ENCODE results near the gene HK3.

DNA sequence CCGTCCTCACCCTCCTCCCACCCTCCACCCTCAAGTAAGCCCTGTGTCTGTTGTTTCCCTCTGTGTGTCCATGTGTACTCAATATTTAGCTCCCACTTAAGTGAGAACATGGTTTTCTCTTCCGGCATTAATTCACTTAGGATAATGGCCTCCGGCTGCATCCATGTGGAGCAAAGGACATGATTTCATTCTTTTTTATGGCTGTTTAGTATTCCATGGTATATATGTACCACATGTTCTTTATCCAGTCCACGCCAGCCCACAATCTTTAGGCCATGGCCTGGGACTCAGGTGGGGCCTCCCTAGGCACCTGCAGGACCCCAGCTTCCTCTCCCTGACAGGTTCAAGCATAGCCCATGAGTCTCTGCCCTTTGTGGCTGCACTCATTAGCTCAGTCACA is 65.9 kb downstream of the HK3 start:
- TF ChIP-seq, protein P1, sequence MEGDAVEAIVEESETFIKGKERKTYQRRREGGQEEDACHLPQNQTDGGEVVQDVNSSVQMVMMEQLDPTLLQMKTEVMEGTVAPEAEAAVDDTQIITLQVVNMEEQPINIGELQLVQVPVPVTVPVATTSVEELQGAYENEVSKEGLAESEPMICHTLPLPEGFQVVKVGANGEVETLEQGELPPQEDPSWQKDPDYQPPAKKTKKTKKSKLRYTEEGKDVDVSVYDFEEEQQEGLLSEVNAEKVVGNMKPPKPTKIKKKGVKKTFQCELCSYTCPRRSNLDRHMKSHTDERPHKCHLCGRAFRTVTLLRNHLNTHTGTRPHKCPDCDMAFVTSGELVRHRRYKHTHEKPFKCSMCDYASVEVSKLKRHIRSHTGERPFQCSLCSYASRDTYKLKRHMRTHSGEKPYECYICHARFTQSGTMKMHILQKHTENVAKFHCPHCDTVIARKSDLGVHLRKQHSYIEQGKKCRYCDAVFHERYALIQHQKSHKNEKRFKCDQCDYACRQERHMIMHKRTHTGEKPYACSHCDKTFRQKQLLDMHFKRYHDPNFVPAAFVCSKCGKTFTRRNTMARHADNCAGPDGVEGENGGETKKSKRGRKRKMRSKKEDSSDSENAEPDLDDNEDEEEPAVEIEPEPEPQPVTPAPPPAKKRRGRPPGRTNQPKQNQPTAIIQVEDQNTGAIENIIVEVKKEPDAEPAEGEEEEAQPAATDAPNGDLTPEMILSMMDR (IDR thresholded peaks at IDR 0.05; ENCODE audit: low read depth, low read length), result no peak
- no peak for TF ChIP-seq EZH2phosphoT487 (IDR thresholded peaks at IDR 0.05; ENCODE audit: low read depth)

All from OCI-LY3 (cell line).